Erythroblast (primary cell): Measurements from ENCODE around the gene ABHD5.

Experiments used
- GATA1 ChIP-seq: IDR thresholded peaks from 2 replicates; pipeline ENCODE4 v1.6.1; 2011; ENCODE audit warnings: low read depth, mild to moderate bottlenecking, control low read depth, low read length, moderate library complexity
- POLR2A ChIP-seq: IDR thresholded peaks from 2 replicates; pipeline ENCODE4 v1.6.1; 2011; ENCODE audit warnings: mild to moderate bottlenecking, low read length

GRCh38 chr3:43734685-43735084 lies 43.9 kb downstream of the ABHD5 start:
- TF ChIP-seq POLR2A, result no peak
- no peak for TF ChIP-seq GATA1
